GM12878 (cell line): ENCODE measurements around the gene PIPOX. TPM values are rescaled to one million over a fixed set of nuclear protein-coding genes. Genes with fewer than 3 reads are reported as not detected.

Source experiments
- ATAC-seq: fragments of 200-7000 bp; cut with Tn5 transposase; 3 replicates; pipeline ENCODE4 v1.9.1; 2020; ENCODE audit warnings: mild to moderate bottlenecking, moderate library complexity
- BruUV-seq: library from RNA; stranded (reverse); fragments of 400-500 nt; replicated peaks from 2 replicates; lab custom pipeline; 2021; lab: Mats Ljungman, UMichigan
- CTCF ChIA-PET: fragments of 300-600 bp; sonication (Branson Sonifier 250); formaldehyde crosslinking; extraction: SDS; loops from one replicate; lab custom pipeline; 2021; ENCODE audit warnings: inconsistent platforms; lab: Yijun Ruan, JAX
- POLR2A ChIA-PET: fragments of 350-600 bp; formaldehyde crosslinking; extraction: SDS; loops from one replicate; lab custom pipeline; 2021; ENCODE audit warnings: inconsistent platforms; lab: Charles Lee
- RAD21 ChIA-PET: fragments of 300-600 bp; sonication (Branson Sonifier 250); formaldehyde crosslinking; loops from one replicate; lab custom pipeline; 2023; ENCODE audit warnings: antibody characterized with exemption; ENCODE audit not compliant: unreplicated experiment; lab: Charles Lee
- SMC1A ChIA-PET: fragments of 300-600 bp; sonication (Branson Sonifier 250); formaldehyde crosslinking; loops from one replicate; lab custom pipeline; 2023; ENCODE audit not compliant: unreplicated experiment, uncharacterized antibody; lab: Charles Lee
- DNase-seq: peaks from one replicate; pipeline ENCODE4 v3.0.0-alpha.2; 2011; ENCODE audit warnings: low read depth, low spot score
- FAIRE-seq: peaks from 3 replicates; lab custom pipeline; 2011; peaks lifted over from hg19 to GRCh38; lab: Jason Lieb, UNC
- H2AFZ ChIP-seq: 2 replicates; pipeline ENCODE4 v1.6.0; 2011; ENCODE audit warnings: low read depth, low read length, control low read depth; ENCODE audit not compliant: control insufficient read depth
- H3K27ac ChIP-seq: 2 replicates; pipeline ENCODE4 v1.5.1; 2011; ENCODE audit warnings: control low read depth; ENCODE audit not compliant: control insufficient read depth, insufficient read depth
- H3K27me3 ChIP-seq, 2 experiments: replicated peaks in 1 of 2; 2 replicates each; pipeline versions ENCODE4 v1.6.0 to v1.6.1; 2011; ENCODE audit warnings: low read length in 1 of 2; ENCODE audit not compliant: control insufficient read depth in 2 of 2, insufficient read depth in 2 of 2
- H3K36me3 ChIP-seq, 2 experiments: 2 replicates each; pipeline ENCODE4 v1.5.1; 2011; ENCODE audit warnings: low read length in 1 of 2; ENCODE audit not compliant: control insufficient read depth in 2 of 2, insufficient read depth in 2 of 2
- H3K4me1 ChIP-seq: 2 replicates; pipeline ENCODE4 v1.6.1; 2011; ENCODE audit warnings: mild to moderate bottlenecking, low read length, moderate library complexity, mixed read lengths; ENCODE audit not compliant: control insufficient read depth, insufficient read depth
- H3K4me2 ChIP-seq: 2 replicates; pipeline ENCODE4 v1.6.0; 2011; ENCODE audit warnings: control low read depth; ENCODE audit not compliant: control insufficient read depth, insufficient read depth
- H3K4me3 ChIP-seq: fragments of 200-600 bp; sonication (generic); 2 replicates; pipeline ENCODE4 v1.5.1; 2016
- H3K79me2 ChIP-seq: 2 replicates; pipeline ENCODE4 v1.6.0; 2011; ENCODE audit warnings: low read length; ENCODE audit not compliant: control insufficient read depth, insufficient read depth
- H3K9ac ChIP-seq: 2 replicates; pipeline ENCODE4 v1.8.0; 2011; ENCODE audit warnings: low read length, control low read depth, mixed read lengths; ENCODE audit not compliant: control insufficient read depth, insufficient read depth
- H3K9me3 ChIP-seq: replicated peaks from 3 replicates; pipeline ENCODE4 v1.5.1; 2011; ENCODE audit warnings: mild to moderate bottlenecking, low read length; ENCODE audit not compliant: control insufficient read depth, insufficient read depth
- H4K20me1 ChIP-seq: 2 replicates; pipeline ENCODE4 v1.6.0; 2011; ENCODE audit not compliant: control insufficient read depth, insufficient read depth
- ETV6 ChIP-seq, 2 experiments: fragments of 450-650 bp in 1 of 2; IDR thresholded peaks in 1 of 2; conservative IDR thresholded peaks in 1 of 2; 2 replicates each; pipeline ENCODE4 v1.6.1; 2014; ENCODE audit warnings: antibody characterized with exemption in 1 of 2, borderline replicate concordance in 1 of 2, low read depth in 1 of 2, mild to moderate bottlenecking in 1 of 2, moderate library complexity in 1 of 2
- GATAD2B ChIP-seq: fragments of 450-650 bp; conservative IDR thresholded peaks from 2 replicates; pipeline ENCODE4 v1.6.1; 2017; ENCODE audit warnings: low read depth, mild to moderate bottlenecking, moderate library complexity
- ZNF24 ChIP-seq: fragments of 450-650 bp; IDR thresholded peaks from 2 replicates; pipeline ENCODE4 v1.6.1; 2017; ENCODE audit warnings: antibody characterized with exemption, mild to moderate bottlenecking
- WGBS: methylation state at CpG from one replicate; pipeline ENCODE4 v1.1.6; 2016; ENCODE audit warnings: low lambda C conversion rate; ENCODE audit not compliant: insufficient replicate concordance, insufficient coverage; ENCODE audit errors: missing lambda C conversion rate; 5-methylcytosine and 5-hydroxymethylcytosine counted together
- in situ Hi-C: fragments of 300-500 bp; cut with MboI; formaldehyde crosslinking; loops from 9 replicates; pipeline ENCODE4 v1.14.3; 2018; ENCODE audit warnings: mixed read lengths
- intact Hi-C: fragments of 100-400 bp; cut with micrococcal nuclease; formaldehyde crosslinking; loops from one replicate; pipeline ENCODE4 v1.14.2; 2022; ENCODE audit not compliant: unreplicated experiment
- polyA plus RNA-seq, 11 experiments: library from polyadenylated mRNA; depleted of rRNA in 4 of 11; unstranded in 6 of 11; stranded (reverse) in 5 of 11; fragments of >200 nt; fragmentation: Nextera tagmentation in 4 of 11; fragmentation: Illumina TruSeq in 1 of 11; extraction: Ambion mirVana in 4 of 11; extraction: Trizol in 1 of 11; gene quantifications; 1 replicate in 1 of 11; 2 replicates in 10 of 11; pipeline versions ENCODE4 v1.2.1 to v1.2.3, GENCODE V29; 2011 to 2016; ENCODE audit warnings: inconsistent platforms in 2 of 11, missing spikeins in 2 of 11, low read depth in 1 of 11
- total RNA-seq, 4 experiments: library from RNA; depleted of rRNA in 3 of 4; stranded (reverse); fragments of >200 nt in 3 of 4; fragmentation: Illumina TruSeq in 1 of 4; extraction: Trizol in 1 of 4; gene quantifications; 2 replicates each; pipeline versions ENCODE4 v1.2.1 to v1.2.3, GENCODE V29; 2013 to 2021

Gene PIPOX
- total and polyA plus RNA-seq, 10 of the 15 experiments (the other 5 are each of a cell fraction or from before 2014, with no cell fraction given), result 0.22 to 1.4 (median 0.56) TPM; not detected in 1

DNA sequence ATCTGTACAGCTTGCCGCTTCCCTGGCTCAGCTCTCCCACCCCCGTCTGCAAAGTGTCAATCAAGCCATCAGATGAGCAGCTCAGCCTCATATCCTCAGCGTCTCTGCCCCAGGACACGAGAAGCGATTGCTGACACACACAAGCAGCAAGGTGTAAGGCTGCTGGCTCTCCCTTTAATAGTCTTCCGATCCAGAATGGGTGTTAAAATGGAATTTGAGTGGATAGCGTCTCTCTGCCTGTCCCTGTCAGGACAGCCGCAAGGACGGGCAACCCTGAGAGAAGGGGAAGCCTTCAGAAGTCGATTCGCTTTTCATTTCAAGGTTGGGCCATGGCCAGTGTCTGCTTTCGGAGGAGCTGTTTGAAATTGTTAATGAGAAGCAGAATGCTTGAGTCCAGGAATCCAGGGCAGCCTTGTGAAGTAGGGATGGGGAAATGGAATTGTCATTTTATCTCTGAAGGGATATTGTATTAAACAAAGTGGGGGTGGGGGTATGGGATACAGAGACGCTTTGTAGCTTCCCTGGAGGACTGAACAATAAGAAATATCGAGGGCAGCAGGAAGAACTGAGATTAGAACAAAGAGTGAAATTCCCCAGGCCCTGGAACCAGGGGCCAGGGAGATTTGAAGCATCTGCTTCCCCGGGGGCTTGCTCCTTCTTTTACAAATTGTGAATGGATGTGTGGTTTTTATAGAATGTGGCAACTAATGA lies 4.7 kb upstream of the PIPOX start:
- FAIRE-seq (no peak), ATAC-seq (no peak), DNase-seq (no peak)
- H3K4me2 ChIP-seq, result no peak overlapping the region
- POLR2A ChIA-PET, result no interaction called here
- H3K4me1 ChIP-seq, result peaks cover 11% of the 10 kb centered on the region
- H3K27me3 ChIP-seq, result no peaks in the 10 kb centered on the region; a peak in 1 of 4 replicates
- no peaks in the 10 kb centered on the region for H3K36me3 ChIP-seq
- TF ChIP-seq ZNF24 (no peak), ETV6 (conservative IDR thresholded peaks at IDR 0.05 in 1 of 2, IDR thresholded peaks at IDR 0.05 in 1 of 2; ENCODE audit: borderline replicate concordance in 1 of 2, low read depth in 1 of 2) (no peak), GATAD2B (no peak)
- RAD21 ChIA-PET, result interaction anchor here (1.5 kb wide), 1 partner anchor 73 kb away, joined by 5 read pairs; no protein-coding TSS in a partner anchor
- H4K20me1 ChIP-seq, result no peaks in the 10 kb centered on the region
- BruUV-seq, result no TSS peak
- SMC1A ChIA-PET, result interaction anchor here (0.6 to 1.2 kb wide), 2 partner anchors 10 to 18 kb away, joined by 3 to 4 read pairs; no protein-coding TSS in a partner anchor
- H3K79me2 ChIP-seq, result no peaks in the 10 kb centered on the region
- no peak overlapping the region for H3K9ac ChIP-seq
- intact Hi-C loops, result no loop called here
- no peak overlapping the region for H3K27ac ChIP-seq
- CTCF ChIA-PET, result interaction anchor here (1.3 kb wide), 1 partner anchor 73 kb away, joined by 3 read pairs; no protein-coding TSS in a partner anchor
- H3K9me3 ChIP-seq, result peaks cover 6% of the 10 kb centered on the region; the same call in 2 of the 3 replicates
- 41% methylated on average over 15 of the region's 15 CpGs for WGBS
- H3K4me3 ChIP-seq, result no peak overlapping the region
- in situ Hi-C loops, result no loop called here
- no peak overlapping the region for H2AFZ ChIP-seq
